Heart left ventricle (tissue), 13 donors: ENCODE data around the gene KMT5B.

ENCODE experiments used
- CTCF ChIP-seq, 12 donors: fragments of 200-600 bp; sonication (generic) in 4 of 12; IDR thresholded peaks; one replicate each; pipeline versions ENCODE4 v1.5.0 to v1.8.0; 2018 to 2022; ENCODE audit warnings: antibody characterized with exemption in 12 of 12, mild to moderate bottlenecking in 5 of 12
- POLR2A ChIP-seq, 2 donors: fragments of 450-650 bp; IDR thresholded peaks; one replicate each; pipeline ENCODE4 v1.6.1; 2017; ENCODE audit warnings: antibody characterized with exemption in 2 of 2, mild to moderate bottlenecking in 2 of 2, moderate library complexity in 2 of 2
- donor health status: ischemic (EF 13 %, LVEDD 7.1; RV severe dilation, severe dysfunction).
- donor health status: DM: no; HTN: yes; CAD: no.
- donor health status: DM: no; HTN: no; CAD: no.
- donor health status: ischemic (EF 25% LVEDD 6.9; RV normal size, moderate dysfunction).
- donor health status: ischemic (EF 25% LVEDD 5.7; RV mildly dilated, moderate dysfunction).
- donor health status: ischemic (EF 35%, LVEDD 5.7; RV mildly dilated, moderate dysfunction).
- donor health status: nonischemic (EF 11% LVEDD 7.7; RV severe dilation, severe dysfunction).
- donor health status: DM: yes; HTN: yes; CAD: no.
- donor health status: PGD.
- donor health status: ischemic (EF 29% LVEDD 5.4; RV normal size, mild dysfunction).
- donor health status: nonischemic (EF 23%, LVEDD 6.1; RV moderate dilation, normal function).

GRCh38 chr11:68242616-68243015, 29.5 kb upstream of the KMT5B start:
- TF ChIP-seq CTCF (IDR thresholded peaks at IDR 0.05): no peak
- TF ChIP-seq POLR2A (IDR thresholded peaks at IDR 0.05): no peak
